IPS-18c (cell line): ENCODE measurements around the gene TSPYL4.

ENCODE experiments used
- H3K4me3 ChIP-seq: 2 replicates; pipeline ENCODE4 v1.7.0; 2013; ENCODE audit warnings: low read depth, mild to moderate bottlenecking, low read length, moderate library complexity; ENCODE audit not compliant: insufficient read depth
- H3K9me3 ChIP-seq: one replicate; pipeline ENCODE4 v1.6.1; 2013; ENCODE audit warnings: mild to moderate bottlenecking, low read length, moderate library complexity; ENCODE audit not compliant: control insufficient read depth, insufficient read depth

TSPYL4 gene

GRCh38 chr6:116279232-116280160, 25.6 kb upstream of the TSPYL4 start, which contains the start of gene TSPYL1:
Gene TSPYL1 (minus strand): TSS chr6:116279930. CDS start chr6:116279830, 100 bp downstream.
- Histone ChIP-seq H3K9me3 (no peaks in the 10 kb centered on the region), H3K4me3 (peak within 1 kb of the TSS; percentile 97)

GRCh38 chr6:116278854-116279231, 25.0 kb upstream of the TSPYL4 start:
- peak overlapping the region; percentile 97 for H3K4me3 ChIP-seq

GRCh38 chr6:116278481-116278829, 24.6 kb upstream of the TSPYL4 start:
- Histone ChIP-seq H3K4me3 (peak overlapping the region; percentile 97), H3K9me3 (no peaks in the 10 kb centered on the region)

More at GRCh38 chr6:116278854-116279231, 25.0 kb upstream of the TSPYL4 start:
- no peaks in the 10 kb centered on the region for H3K9me3 ChIP-seq

GRCh38 chr6:116277124-116277523, 23.2 kb upstream of the TSPYL4 start:
- peak overlapping the region; percentile 9; the same call in 1 of the 2 replicates for H3K4me3 ChIP-seq
- H3K9me3 ChIP-seq, result no peaks in the 10 kb centered on the region

- Histone ChIP-seq H3K9me3 (no peaks in the 10 kb centered on the region), H3K4me3 (no peak overlapping the region)
Measured at GRCh38 chr6:116271149-116271708, 17.4 kb upstream of the TSPYL4 start.

- H3K4me3 ChIP-seq, result no peak overlapping the region
- no peaks in the 10 kb centered on the region for H3K9me3 ChIP-seq
Measured at GRCh38 chr6:116268589-116269293, 14.9 kb upstream of the TSPYL4 start.

GRCh38 chr6:116267836-116268588, 14.1 kb upstream of the TSPYL4 start:
- Histone ChIP-seq H3K4me3 (no peak overlapping the region), H3K9me3 (no peaks in the 10 kb centered on the region)

- H3K9me3 ChIP-seq, result no peaks in the 10 kb centered on the region
- H3K4me3 ChIP-seq, result no peak overlapping the region
Measured at GRCh38 chr6:116266803-116267202, 12.9 kb upstream of the TSPYL4 start.

GRCh38 chr6:116265041-116265829, 11.4 kb upstream of the TSPYL4 start:
- H3K4me3 ChIP-seq, result no peak overlapping the region
- no peaks in the 10 kb centered on the region for H3K9me3 ChIP-seq

GRCh38 chr6:116263353-116263752, 9.5 kb upstream of the TSPYL4 start:
- H3K4me3 ChIP-seq, result no peak overlapping the region

GRCh38 chr6:116258520-116258919, 4.6 kb upstream of the TSPYL4 start:
- no peak overlapping the region for H3K4me3 ChIP-seq
- no peaks in the 10 kb centered on the region for H3K9me3 ChIP-seq

More at GRCh38 chr6:116263353-116263752, 9.5 kb upstream of the TSPYL4 start:
- H3K9me3 ChIP-seq, result no peaks in the 10 kb centered on the region

- H3K4me3 ChIP-seq, result no peak overlapping the region
- H3K9me3 ChIP-seq, result no peaks in the 10 kb centered on the region
Measured at GRCh38 chr6:116256694-116257093, 2.8 kb upstream of the TSPYL4 start.

GRCh38 chr6:116255246-116255800, 1.4 kb upstream of the TSPYL4 start:
- no peak overlapping the region for H3K4me3 ChIP-seq
- H3K9me3 ChIP-seq, result no peaks in the 10 kb centered on the region

GRCh38 chr6:116254297-116255056, 602 bp upstream of the TSPYL4 start:
- H3K4me3 ChIP-seq, result peak overlapping the region; percentile 83
- H3K9me3 ChIP-seq, result no peaks in the 10 kb centered on the region

GRCh38 chr6:116253188-116253504, 729 bp downstream of the TSPYL4 start:
- Histone ChIP-seq H3K4me3 (peak overlapping the region; percentile 83), H3K9me3 (no peaks in the 10 kb centered on the region)
